Karpas-422 (cell line): ENCODE results near the gene NDUFS6. TPM values are rescaled to one million over a fixed set of nuclear protein-coding genes. Genes with fewer than 3 reads are reported as not detected.

Experiments
- DNase-seq: peaks from one replicate; pipeline ENCODE4 v3.0.0-alpha.2; 2015
- H2AFZ ChIP-seq: fragments of 200-600 bp; sonication (generic); 2 replicates; pipeline ENCODE4 v1.6.1; 2014; ENCODE audit warnings: antibody characterized with exemption, low read length, mixed read lengths
- H3K27ac ChIP-seq: fragments of 200-600 bp; sonication (generic); 2 replicates; pipeline ENCODE4 v1.5.1; 2014; ENCODE audit warnings: mild to moderate bottlenecking, low read length, moderate library complexity
- H3K27me3 ChIP-seq: fragments of 200-600 bp; sonication (generic); 2 replicates; pipeline ENCODE4 v1.6.1; 2014; ENCODE audit warnings: low read length, mixed read lengths
- H3K36me3 ChIP-seq: fragments of 200-600 bp; sonication (generic); 2 replicates; pipeline ENCODE4 v1.6.1; 2014; ENCODE audit warnings: low read length, mixed read lengths; ENCODE audit not compliant: insufficient read depth
- H3K4me1 ChIP-seq: fragments of 200-600 bp; sonication (generic); 2 replicates; pipeline ENCODE4 v1.6.1; 2014; ENCODE audit warnings: mild to moderate bottlenecking, low read length, mixed read lengths
- H3K4me2 ChIP-seq: fragments of 200-600 bp; sonication (generic); 2 replicates; pipeline ENCODE4 v1.6.1; 2014; ENCODE audit warnings: low read length, low read depth, mild to moderate bottlenecking; ENCODE audit not compliant: poor library complexity, severe bottlenecking
- H3K4me3 ChIP-seq: fragments of 200-600 bp; sonication (generic); 2 replicates; pipeline ENCODE4 v1.5.1; 2014; ENCODE audit warnings: mild to moderate bottlenecking, antibody characterized with exemption, low read length, mixed read lengths
- H3K79me2 ChIP-seq: fragments of 200-600 bp; sonication (generic); 2 replicates; pipeline ENCODE4 v1.6.1; 2014; ENCODE audit warnings: mild to moderate bottlenecking, low read length, mixed read lengths
- H3K9ac ChIP-seq: fragments of 200-600 bp; sonication (generic); 2 replicates; pipeline ENCODE4 v1.6.0; 2014; ENCODE audit warnings: low read length
- H3K9me2 ChIP-seq: fragments of 200-600 bp; sonication (generic), shearing (Covaris generic); replicated peaks from 2 replicates; pipeline ENCODE4 v1.6.0; 2014; ENCODE audit warnings: mild to moderate bottlenecking, low read length, moderate library complexity; ENCODE audit not compliant: insufficient read depth
- H3K9me3 ChIP-seq: fragments of 300-700, 200-600 bp; sonication (generic); 2 replicates; pipeline ENCODE4 v1.6.1; 2014; ENCODE audit warnings: low read length, mixed read lengths
- H4K20me1 ChIP-seq: fragments of 200-600 bp; sonication (generic); 2 replicates; pipeline ENCODE4 v1.6.1; 2014; ENCODE audit warnings: mild to moderate bottlenecking, antibody characterized with exemption, low read length, low read depth; ENCODE audit not compliant: insufficient read depth
- total RNA-seq: library from RNA; depleted of rRNA; stranded (reverse); fragments of >200 nt; shearing (Covaris generic); gene quantifications from 2 replicates; pipeline ENCODE4 v1.2.3, GENCODE V29; 2014; ENCODE audit warnings: low replicate concordance

NDUFS6 gene
- total RNA-seq, 1 experiment from 2014 or later: 41.4 TPM

- Histone ChIP-seq H3K27ac (no peak overlapping the region), H3K4me1 (peaks cover 6% of the 10 kb centered on the region), H3K36me3 (peaks cover 14% of the 10 kb centered on the region), H3K4me3 (no peak overlapping the region), H3K9me2 (no peaks in the 10 kb centered on the region), H2AFZ (no peak overlapping the region), H3K9me3 (no peaks in the 10 kb centered on the region), H4K20me1 (peaks cover 6% of the 10 kb centered on the region; the same call in 1 of the 2 replicates), H3K4me2 (no peak overlapping the region), H3K79me2 (peaks cover under 1% of the 10 kb centered on the region; the same call in 1 of the 2 replicates), H3K9ac (no peak overlapping the region), H3K27me3 (no peaks in the 10 kb centered on the region)
- no peak for DNase-seq
Measured at GRCh38 chr5:1824109-1824821, 23.1 kb downstream of the NDUFS6 start.

DNA sequence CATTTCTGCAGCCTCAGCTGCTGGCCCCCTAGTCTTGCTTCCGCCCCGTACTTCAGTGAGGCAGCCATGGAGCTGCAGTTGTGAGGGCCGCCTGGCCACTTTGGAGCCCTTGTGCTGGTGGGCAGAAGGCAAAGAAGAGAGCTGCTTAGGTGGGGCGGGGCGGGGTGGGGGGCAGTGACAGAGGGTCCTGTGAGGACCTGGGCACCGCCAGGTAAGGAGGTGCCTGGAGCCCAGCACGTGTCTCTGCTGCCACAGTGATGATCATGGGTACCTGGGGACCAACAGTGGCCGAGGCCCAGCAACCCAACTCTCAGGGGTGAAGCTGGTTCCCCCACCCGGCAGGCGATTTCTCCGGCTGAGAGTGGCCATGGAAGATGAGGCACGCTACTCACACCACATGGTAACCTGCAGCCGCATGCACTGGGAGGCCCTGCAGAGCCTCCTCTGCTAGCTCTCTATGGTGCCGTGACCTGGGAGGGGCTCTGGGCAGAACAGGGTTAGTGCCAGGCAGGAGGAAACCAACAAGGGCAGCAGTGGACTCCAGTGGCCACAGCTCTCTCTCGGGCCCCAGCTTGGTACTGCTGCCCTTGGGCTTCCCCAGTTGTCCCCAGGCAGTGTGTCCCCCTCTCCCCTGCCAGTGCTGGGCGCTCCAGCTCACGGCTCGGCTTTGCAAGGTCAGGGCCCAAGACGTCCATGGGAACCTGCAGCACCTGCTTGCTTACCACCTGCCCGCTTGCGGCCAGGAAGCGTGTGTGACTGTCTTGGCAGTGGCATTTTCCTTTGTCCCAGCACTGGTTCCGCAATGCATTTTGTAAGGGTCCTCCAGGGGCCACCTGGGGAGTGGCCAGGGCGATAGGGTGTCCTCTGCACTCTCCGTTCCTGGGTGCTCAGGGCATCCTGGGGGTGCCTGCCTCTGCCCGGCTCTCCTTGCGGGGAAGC is 24.0 kb downstream of the NDUFS6 start:
- H3K9me2 ChIP-seq: no peaks in the 10 kb centered on the region
- peaks cover 6% of the 10 kb centered on the region; the same call in 1 of the 2 replicates for H4K20me1 ChIP-seq
- H3K27ac ChIP-seq: no peak overlapping the region
- H3K9ac ChIP-seq: no peak overlapping the region
- H3K9me3 ChIP-seq: no peaks in the 10 kb centered on the region
- no peak for DNase-seq
- H3K36me3 ChIP-seq: peaks cover 12% of the 10 kb centered on the region; the same call in 1 of the 2 replicates
- no peaks in the 10 kb centered on the region for H3K4me1 ChIP-seq
- H2AFZ ChIP-seq: no peak overlapping the region
- no peaks in the 10 kb centered on the region for H3K27me3 ChIP-seq
- H3K4me3 ChIP-seq: no peak overlapping the region
- H3K4me2 ChIP-seq: no peak overlapping the region
- no peaks in the 10 kb centered on the region for H3K79me2 ChIP-seq

GRCh38 chr5:1826235-1826980 is 25.2 kb downstream of the NDUFS6 start:
- no peak overlapping the region for H2AFZ ChIP-seq
- no peak overlapping the region for H3K9ac ChIP-seq
- peaks cover 6% of the 10 kb centered on the region; the same call in 1 of the 2 replicates for H4K20me1 ChIP-seq
- H3K4me2 ChIP-seq: no peak overlapping the region
- no peaks in the 10 kb centered on the region for H3K4me1 ChIP-seq
- no peak overlapping the region for H3K27ac ChIP-seq
- no peaks in the 10 kb centered on the region for H3K9me2 ChIP-seq
- no peaks in the 10 kb centered on the region; the same call in 1 of the 2 replicates for H3K36me3 ChIP-seq
- no peaks in the 10 kb centered on the region for H3K9me3 ChIP-seq
- no peaks in the 10 kb centered on the region for H3K79me2 ChIP-seq
- H3K4me3 ChIP-seq: no peak overlapping the region
- no peak for DNase-seq
- no peaks in the 10 kb centered on the region for H3K27me3 ChIP-seq

DNA sequence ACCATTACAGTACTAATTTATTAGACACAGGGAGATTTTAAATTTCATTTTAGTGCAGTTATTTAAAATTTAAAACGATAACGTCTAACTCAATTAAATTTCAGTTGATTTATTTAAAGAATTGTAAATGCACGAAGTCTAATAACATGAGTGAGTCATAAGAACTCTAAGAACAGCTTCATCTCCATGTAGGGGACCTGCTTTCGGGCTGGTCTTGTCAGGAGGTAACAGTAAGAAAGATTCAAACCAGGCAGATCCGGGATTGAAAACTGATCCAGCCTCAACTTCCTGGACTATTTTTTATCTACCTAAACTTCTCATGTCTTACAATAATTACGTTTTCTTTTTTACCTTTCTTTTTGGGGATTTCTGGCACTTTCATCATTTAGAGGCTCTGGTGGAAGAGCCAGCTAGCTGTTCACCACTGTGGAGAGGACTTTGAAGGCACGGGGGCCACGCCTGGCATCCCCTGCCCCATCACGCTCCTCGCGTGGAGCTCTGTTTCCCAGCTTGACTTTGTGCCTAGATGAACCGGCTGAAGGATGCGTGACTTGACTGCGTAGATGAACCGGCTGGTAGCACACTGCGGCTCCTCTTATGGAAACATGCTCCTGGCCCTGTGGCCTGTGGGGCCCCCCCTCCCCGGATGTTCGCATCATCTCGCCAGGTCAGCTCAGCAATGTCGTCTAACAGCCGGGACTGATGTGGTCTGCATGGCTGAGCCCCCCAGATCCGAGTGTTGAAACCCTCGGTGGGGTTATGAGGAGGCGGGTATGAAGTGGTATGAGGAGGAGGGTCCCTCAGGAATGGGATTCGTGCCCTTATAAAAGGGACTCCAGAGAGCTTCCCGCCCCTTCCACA is 26.0 kb downstream of the NDUFS6 start:
- no peak overlapping the region for H3K9ac ChIP-seq
- no peak overlapping the region for H3K4me3 ChIP-seq
- no peaks in the 10 kb centered on the region for H3K9me2 ChIP-seq
- H4K20me1 ChIP-seq: peaks cover 6% of the 10 kb centered on the region; the same call in 1 of the 2 replicates
- H2AFZ ChIP-seq: no peak overlapping the region
- H3K36me3 ChIP-seq: no peaks in the 10 kb centered on the region
- H3K9me3 ChIP-seq: no peaks in the 10 kb centered on the region
- H3K4me1 ChIP-seq: no peaks in the 10 kb centered on the region
- H3K27me3 ChIP-seq: no peaks in the 10 kb centered on the region
- no peak overlapping the region for H3K27ac ChIP-seq
- DNase-seq: no peak
- no peak overlapping the region for H3K4me2 ChIP-seq
- H3K79me2 ChIP-seq: no peaks in the 10 kb centered on the region

DNA sequence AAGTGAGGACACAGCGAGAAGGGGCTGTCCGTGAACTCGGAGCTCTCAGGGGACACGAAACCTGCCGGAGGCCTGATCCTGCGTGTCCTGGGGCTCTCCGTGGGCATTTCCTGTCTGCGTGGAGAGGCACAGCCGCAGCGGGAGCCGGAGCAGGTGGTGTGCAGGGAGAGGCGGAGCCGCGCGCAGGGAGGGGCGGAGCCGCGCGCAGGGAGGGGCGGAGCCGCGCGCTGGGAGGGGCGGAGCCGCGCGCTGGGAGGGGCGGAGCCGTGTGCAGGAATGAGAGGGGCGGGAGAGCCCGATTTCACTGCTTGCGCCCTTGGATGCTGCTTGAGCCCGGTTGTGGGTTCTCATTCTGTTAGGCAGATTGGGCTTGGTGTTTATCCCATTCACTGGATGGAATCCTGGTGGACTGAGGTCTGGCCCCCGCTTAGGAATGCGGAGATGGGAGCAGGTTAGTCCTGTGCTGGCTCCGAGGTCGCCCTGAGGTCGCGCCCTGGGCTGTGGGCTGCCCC is 26.7 kb downstream of the NDUFS6 start:
- H3K4me1 ChIP-seq: no peaks in the 10 kb centered on the region
- no peaks in the 10 kb centered on the region for H3K9me3 ChIP-seq
- no peaks in the 10 kb centered on the region for H3K9me2 ChIP-seq
- H4K20me1 ChIP-seq: peaks cover 6% of the 10 kb centered on the region; the same call in 1 of the 2 replicates
- H3K27me3 ChIP-seq: no peaks in the 10 kb centered on the region
- DNase-seq: no peak
- no peak overlapping the region for H2AFZ ChIP-seq
- H3K79me2 ChIP-seq: no peaks in the 10 kb centered on the region
- no peak overlapping the region for H3K27ac ChIP-seq
- H3K4me3 ChIP-seq: no peak overlapping the region
- H3K36me3 ChIP-seq: no peaks in the 10 kb centered on the region
- H3K4me2 ChIP-seq: no peak overlapping the region
- H3K9ac ChIP-seq: no peak overlapping the region

- Histone ChIP-seq H3K4me2 (no peak overlapping the region), H3K27me3 (no peaks in the 10 kb centered on the region), H3K9ac (no peak overlapping the region), H3K9me3 (no peaks in the 10 kb centered on the region), H2AFZ (no peak overlapping the region), H4K20me1 (no peaks in the 10 kb centered on the region; the same call in 1 of the 2 replicates), H3K4me1 (no peaks in the 10 kb centered on the region), H3K79me2 (no peaks in the 10 kb centered on the region), H3K27ac (no peak overlapping the region), H3K36me3 (no peaks in the 10 kb centered on the region), H3K9me2 (no peaks in the 10 kb centered on the region), H3K4me3 (no peak overlapping the region)
- DNase-seq: no peak
Measured at GRCh38 chr5:1830571-1831228, 29.5 kb downstream of the NDUFS6 start.

DNA sequence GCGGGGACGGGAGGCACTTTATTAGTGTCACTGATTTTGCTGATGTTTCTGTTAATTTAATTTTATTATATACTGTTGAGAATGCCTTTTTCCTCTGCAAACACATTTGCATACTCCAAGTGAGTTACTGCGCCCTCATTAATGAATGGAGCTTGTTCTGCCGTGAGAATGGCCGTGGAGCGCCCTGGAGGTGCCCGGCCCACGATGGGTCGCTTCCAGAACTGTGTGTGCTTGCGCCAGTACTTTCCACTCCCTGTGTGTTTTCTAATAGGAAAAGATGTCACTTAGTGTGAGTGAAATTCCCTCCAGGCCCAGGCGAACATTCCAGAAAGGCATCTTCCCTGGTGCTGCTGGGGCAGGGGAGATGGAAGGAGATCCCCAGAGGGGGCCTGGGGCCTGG is 30.1 kb downstream of the NDUFS6 start:
- Histone ChIP-seq H3K9me2 (no peaks in the 10 kb centered on the region), H3K9ac (no peak overlapping the region), H3K79me2 (no peaks in the 10 kb centered on the region), H3K36me3 (no peaks in the 10 kb centered on the region), H3K27me3 (no peaks in the 10 kb centered on the region), H4K20me1 (no peaks in the 10 kb centered on the region; the same call in 1 of the 2 replicates), H3K27ac (no peak overlapping the region), H3K4me1 (no peaks in the 10 kb centered on the region), H3K9me3 (no peaks in the 10 kb centered on the region), H2AFZ (no peak overlapping the region), H3K4me2 (no peak overlapping the region), H3K4me3 (no peak overlapping the region)
- no peak for DNase-seq
